ENCODE measurements around the gene KCND1. TPM values are rescaled to one million over a fixed set of nuclear protein-coding genes. Genes with fewer than 3 reads are reported as not detected.

Gene KCND1
- total and polyA plus RNA-seq, 10 of the 15 experiments (the other 5 are each of a cell fraction or from before 2014, with no cell fraction given): 0.02 to 1.0 (median 0.39) TPM

GRCh38 chrX:49000636-49001035 lies 29.0 kb upstream of the KCND1 start:
- H3K9ac ChIP-seq (ENCODE audit: control insufficient read depth, insufficient read depth, low read length): no peak overlapping the region
- H3K4me3 ChIP-seq: peak overlapping the region; percentile 62; the same call in 1 of the 2 replicates
- intact Hi-C loops (cut with micrococcal nuclease; ENCODE audit: unreplicated experiment): loop anchor here (5.0 kb wide), 1 partner anchor 42 kb away; the partner anchor contains the start of gene TFE3
- FAIRE-seq (no peak), DNase-seq (ENCODE audit: low read depth, low spot score) (no peak), ATAC-seq (no peak)
- H3K79me2 ChIP-seq (ENCODE audit: control insufficient read depth, insufficient read depth, low read length): peaks cover 15% of the 10 kb centered on the region
- CTCF ChIA-PET: no interaction called here
- H2AFZ ChIP-seq (ENCODE audit: control insufficient read depth, low read depth, low read length): no peak overlapping the region
- BruUV-seq (replicated peaks): no TSS peak
- H3K4me2 ChIP-seq (ENCODE audit: control insufficient read depth, insufficient read depth): peak overlapping the region; percentile 49
- SMC1A ChIA-PET (ENCODE audit: uncharacterized antibody, unreplicated experiment): no interaction called here
- no peaks in the 10 kb centered on the region; the same call in 1 of the 2 replicates for H4K20me1 ChIP-seq (ENCODE audit: control insufficient read depth, insufficient read depth)
- RAD21 ChIA-PET (ENCODE audit: unreplicated experiment): no interaction called here
- in situ Hi-C loops (cut with MboI): no loop called here
- no peaks in the 10 kb centered on the region for H3K9me3 ChIP-seq (replicated peaks; ENCODE audit: control insufficient read depth, insufficient read depth, low read length)
- 42% methylated on average over 4 of the region's 4 CpGs for WGBS (ENCODE audit: insufficient coverage, insufficient replicate concordance, low lambda C conversion rate, missing lambda C conversion rate)
- POLR2A ChIA-PET: interaction anchor here (0.6 kb wide), 1 partner anchor 26 kb away, joined by 3 read pairs; no protein-coding TSS in a partner anchor
- H3K27ac ChIP-seq (ENCODE audit: control insufficient read depth, insufficient read depth): no peak overlapping the region
- TF ChIP-seq MYB (IDR thresholded peaks at IDR 0.05; ENCODE audit: borderline replicate concordance, low read depth, low read length): no peak
- TF ChIP-seq SPI1 (IDR thresholded peaks at IDR 0.05; ENCODE audit: borderline replicate concordance, insufficient read depth, low read depth, low read length): no peak
- no peak for TF ChIP-seq POLR2AphosphoS5 (IDR thresholded peaks at IDR 0.05; ENCODE audit: low read length)
- TF ChIP-seq BCL3 (IDR thresholded peaks at IDR 0.05; ENCODE audit: borderline replicate concordance, insufficient read depth, low read depth, low read length, poor library complexity, severe bottlenecking): no peak
- TF ChIP-seq ZBTB11 (CRISPR knock-in tag; IDR thresholded peaks at IDR 0.05): no peak
- TF ChIP-seq RAD51 (IDR thresholded peaks at IDR 0.05): no peak
- peaks cover 0 to 8% of the 10 kb centered on the region in 2 experiments; a peak in 3 of 4 replicates for H3K36me3 ChIP-seq (ENCODE audit: control insufficient read depth in 2 of 2, insufficient read depth in 2 of 2, low read length in 1 of 2)
- no peaks in the 10 kb centered on the region; the same call in none of the 2 replicates for H3K4me1 ChIP-seq (ENCODE audit: control insufficient read depth, insufficient read depth, low read length)
- no peaks in the 10 kb centered on the region for H3K27me3 ChIP-seq (replicated peaks in 1 of 2; ENCODE audit: control insufficient read depth in 2 of 2, insufficient read depth in 2 of 2, low read length in 1 of 2)

All from GM12878 (cell line).